ENCODE data around the gene SOX12. TPM values are rescaled to one million over a fixed set of nuclear protein-coding genes. Genes with fewer than 3 reads are reported as not detected.

Gene SOX12
- total RNA-seq, 1 donor from 2014 or later, result 9.8 TPM

- ATAC-seq, result no peak
- intact Hi-C loops (cut with DNase I), result no loop called here
- Histone ChIP-seq H3K27ac (peak overlapping the region; percentile 92), H3K4me1 (peaks cover 43% of the 10 kb centered on the region), H3K4me3 (peak overlapping the region; percentile 81), H3K9me3 (no peaks in the 10 kb centered on the region), H3K36me3 (no peaks in the 10 kb centered on the region), H3K27me3 (ENCODE audit: low read depth) (no peaks in the 10 kb centered on the region)
- peak; percentile 80 for DNase-seq
- no peak for TF ChIP-seq CTCF (IDR thresholded peaks at IDR 0.05)
Measured at GRCh38 chr20:325889-326644, 715 bp downstream of the SOX12 start.

GRCh38 chr20:326645-327185 lies 1.4 kb downstream of the SOX12 start:
- no peak for TF ChIP-seq CTCF (IDR thresholded peaks at IDR 0.05)
- Histone ChIP-seq H3K36me3 (no peaks in the 10 kb centered on the region), H3K4me1 (peaks cover 43% of the 10 kb centered on the region), H3K9me3 (no peaks in the 10 kb centered on the region), H3K27ac (peak overlapping the region; percentile 92), H3K4me3 (peak overlapping the region; percentile 81), H3K27me3 (ENCODE audit: low read depth) (no peaks in the 10 kb centered on the region)
- DNase-seq, result peak; percentile 64
- ATAC-seq, result no peak
- intact Hi-C loops (cut with DNase I), result no loop called here

GRCh38 chr20:327186-328026 lies 2.1 kb downstream of the SOX12 start:
- TF ChIP-seq CTCF (IDR thresholded peaks at IDR 0.05), result no peak
- peak; percentile 53 to 71 for ATAC-seq
- Histone ChIP-seq H3K27ac (peak overlapping the region; percentile 64), H3K4me1 (peaks cover 43% of the 10 kb centered on the region), H3K27me3 (ENCODE audit: low read depth) (no peaks in the 10 kb centered on the region), H3K36me3 (no peaks in the 10 kb centered on the region), H3K9me3 (no peaks in the 10 kb centered on the region), H3K4me3 (peak overlapping the region; percentile 81)
- DNase-seq, result peak; percentile 84
- intact Hi-C loops (cut with DNase I), result no loop called here

- ATAC-seq (no peak), DNase-seq (no peak)
- H3K9me3 ChIP-seq, result no peaks in the 10 kb centered on the region
- no peaks in the 10 kb centered on the region for H3K36me3 ChIP-seq
- intact Hi-C loops (cut with DNase I), result no loop called here
- peaks cover 43% of the 10 kb centered on the region for H3K4me1 ChIP-seq
- H3K27ac ChIP-seq, result peak overlapping the region; percentile 64
- no peak for TF ChIP-seq CTCF (IDR thresholded peaks at IDR 0.05)
- H3K4me3 ChIP-seq, result peak overlapping the region; percentile 81
- no peaks in the 10 kb centered on the region for H3K27me3 ChIP-seq (ENCODE audit: low read depth)
Measured at GRCh38 chr20:328027-328974, 2.9 kb downstream of the SOX12 start.
